ENCODE measurements around the gene ZNF74. TPM values are rescaled to one million over a fixed set of nuclear protein-coding genes. Genes with fewer than 3 reads are reported as not detected.

Gene ZNF74
- total and polyA plus RNA-seq, 10 of the 15 experiments (the other 5 are each of a cell fraction or from before 2014, with no cell fraction given) = 0.37 to 9.3 (median 5.1) TPM

DNA sequence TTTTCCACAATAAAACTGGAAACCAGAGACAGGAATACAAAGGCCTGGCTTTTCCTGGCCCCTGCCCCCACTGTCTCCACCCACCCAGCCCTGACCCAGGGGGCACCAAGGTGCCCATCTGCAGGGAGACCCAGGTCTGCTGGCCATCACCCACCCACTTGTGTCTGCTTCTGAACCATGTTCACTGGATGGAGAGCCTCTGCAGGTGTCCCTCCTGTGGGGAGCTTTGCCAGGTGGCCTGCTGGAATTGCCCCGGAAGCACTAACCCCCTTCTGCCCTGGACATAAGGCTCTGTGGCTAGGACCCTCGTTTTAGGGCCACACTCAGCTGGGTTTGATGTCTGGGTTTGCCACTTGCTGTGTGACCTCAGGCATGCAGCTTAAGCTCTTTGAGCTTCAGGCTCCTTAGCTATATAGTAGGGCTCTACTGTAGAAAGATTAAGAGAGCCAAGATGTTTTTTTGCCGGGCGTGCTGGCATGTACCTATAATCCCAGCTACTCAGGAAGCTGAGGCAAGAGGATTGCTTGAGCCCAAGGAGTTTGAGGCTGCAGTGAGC lies 39.8 kb downstream of the ZNF74 start:
- H3K79me2 ChIP-seq (ENCODE audit: control insufficient read depth, insufficient read depth, low read length) = no peaks in the 10 kb centered on the region
- H3K27me3 ChIP-seq (replicated peaks in 1 of 2; ENCODE audit: control insufficient read depth in 2 of 2, insufficient read depth in 2 of 2, low read length in 1 of 2) = peaks cover 14 to 26% of the 10 kb centered on the region in 2 experiments
- H4K20me1 ChIP-seq (ENCODE audit: control insufficient read depth, insufficient read depth) = no peaks in the 10 kb centered on the region; the same call in 1 of the 2 replicates
- H3K4me1 ChIP-seq (ENCODE audit: control insufficient read depth, insufficient read depth, low read length) = peaks cover 8% of the 10 kb centered on the region
- H3K27ac ChIP-seq (ENCODE audit: control insufficient read depth, insufficient read depth) = no peak overlapping the region
- ATAC-seq = no peak
- H3K36me3 ChIP-seq (ENCODE audit: control insufficient read depth in 2 of 2, insufficient read depth in 2 of 2, low read length in 1 of 2) = no peaks in the 10 kb centered on the region
- ChIA-PET CTCF (interaction anchor here (1.2 kb wide), 1 partner anchor 20 kb away, joined by 3 read pairs; no protein-coding TSS in a partner anchor), SMC1A (ENCODE audit: uncharacterized antibody, unreplicated experiment) (no interaction called here), RAD21 (ENCODE audit: unreplicated experiment) (no interaction called here), POLR2A (no interaction called here)
- no peak for DNase-seq (ENCODE audit: low read depth, low spot score)
- no TSS peak for BruUV-seq (replicated peaks)
- H3K4me2 ChIP-seq (ENCODE audit: control insufficient read depth, insufficient read depth) = no peak overlapping the region
- FAIRE-seq = no peak
- H3K9ac ChIP-seq (ENCODE audit: control insufficient read depth, insufficient read depth, low read length) = no peak overlapping the region
- H2AFZ ChIP-seq (ENCODE audit: control insufficient read depth, low read depth, low read length) = no peak overlapping the region
- WGBS (ENCODE audit: insufficient coverage, insufficient replicate concordance, low lambda C conversion rate, missing lambda C conversion rate) = 53% methylated on average over 4 of the region's 4 CpGs
- no peak overlapping the region for H3K4me3 ChIP-seq
- in situ Hi-C loops (cut with MboI) (no loop called here), intact Hi-C loops (cut with micrococcal nuclease; ENCODE audit: unreplicated experiment) (no loop called here)
- H3K9me3 ChIP-seq (replicated peaks; ENCODE audit: control insufficient read depth, insufficient read depth, low read length) = no peaks in the 10 kb centered on the region
- TF ChIP-seq, protein P1, sequence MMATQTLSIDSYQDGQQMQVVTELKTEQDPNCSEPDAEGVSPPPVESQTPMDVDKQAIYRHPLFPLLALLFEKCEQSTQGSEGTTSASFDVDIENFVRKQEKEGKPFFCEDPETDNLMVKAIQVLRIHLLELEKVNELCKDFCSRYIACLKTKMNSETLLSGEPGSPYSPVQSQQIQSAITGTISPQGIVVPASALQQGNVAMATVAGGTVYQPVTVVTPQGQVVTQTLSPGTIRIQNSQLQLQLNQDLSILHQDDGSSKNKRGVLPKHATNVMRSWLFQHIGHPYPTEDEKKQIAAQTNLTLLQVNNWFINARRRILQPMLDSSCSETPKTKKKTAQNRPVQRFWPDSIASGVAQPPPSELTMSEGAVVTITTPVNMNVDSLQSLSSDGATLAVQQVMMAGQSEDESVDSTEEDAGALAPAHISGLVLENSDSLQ (IDR thresholded peaks at IDR 0.05) = no peak
- TF ChIP-seq GATAD2B (conservative IDR thresholded peaks at IDR 0.05; ENCODE audit: low read depth) = no peak

DNA sequence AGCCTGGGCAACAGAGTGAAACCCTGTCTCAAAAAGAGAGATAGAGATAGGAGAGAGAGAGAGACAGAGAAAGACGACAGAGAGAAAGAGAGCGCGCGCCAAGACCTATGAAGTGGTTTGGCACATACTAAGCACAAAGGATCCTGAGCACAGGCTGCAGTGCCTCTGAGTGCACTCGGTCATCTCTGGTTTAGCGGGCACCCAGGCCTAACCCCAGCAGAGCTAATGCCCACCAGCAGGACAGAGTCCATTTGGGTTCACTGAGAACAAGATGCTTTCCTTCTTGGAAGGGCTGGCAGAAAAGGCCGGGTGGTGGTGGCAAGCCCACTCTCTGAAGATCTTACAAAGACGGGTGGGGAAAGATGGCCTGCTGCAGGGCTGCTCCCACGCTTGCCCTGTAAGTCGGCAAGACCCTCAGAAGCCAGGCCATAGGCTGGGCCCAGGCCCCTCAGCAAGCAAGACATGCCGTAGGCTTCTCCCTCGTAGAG lies 40.4 kb downstream of the ZNF74 start:
- H2AFZ ChIP-seq (ENCODE audit: control insufficient read depth, low read depth, low read length) = no peak overlapping the region
- no peak overlapping the region for H3K4me2 ChIP-seq (ENCODE audit: control insufficient read depth, insufficient read depth)
- DNase-seq (ENCODE audit: low read depth, low spot score) = no peak
- no peaks in the 10 kb centered on the region; the same call in 1 of the 2 replicates for H4K20me1 ChIP-seq (ENCODE audit: control insufficient read depth, insufficient read depth)
- no peak overlapping the region for H3K27ac ChIP-seq (ENCODE audit: control insufficient read depth, insufficient read depth)
- POLR2A ChIA-PET = no interaction called here
- WGBS (ENCODE audit: insufficient coverage, insufficient replicate concordance, low lambda C conversion rate, missing lambda C conversion rate) = 57% methylated on average over 12 of the region's 12 CpGs
- no peaks in the 10 kb centered on the region for H3K36me3 ChIP-seq (ENCODE audit: control insufficient read depth in 2 of 2, insufficient read depth in 2 of 2, low read length in 1 of 2)
- no peaks in the 10 kb centered on the region for H3K9me3 ChIP-seq (replicated peaks; ENCODE audit: control insufficient read depth, insufficient read depth, low read length)
- no peak for ATAC-seq
- H3K79me2 ChIP-seq (ENCODE audit: control insufficient read depth, insufficient read depth, low read length) = no peaks in the 10 kb centered on the region
- CTCF ChIA-PET = interaction anchor here (1.2 kb wide), 1 partner anchor 20 kb away, joined by 3 read pairs; no protein-coding TSS in a partner anchor
- BruUV-seq (replicated peaks) = no TSS peak
- intact Hi-C loops (cut with micrococcal nuclease; ENCODE audit: unreplicated experiment) (no loop called here), in situ Hi-C loops (cut with MboI) (no loop called here)
- SMC1A ChIA-PET (ENCODE audit: uncharacterized antibody, unreplicated experiment) = no interaction called here
- H3K4me3 ChIP-seq = no peak overlapping the region
- H3K27me3 ChIP-seq (replicated peaks in 1 of 2; ENCODE audit: control insufficient read depth in 2 of 2, insufficient read depth in 2 of 2, low read length in 1 of 2) = peaks cover 14 to 26% of the 10 kb centered on the region in 2 experiments
- RAD21 ChIA-PET (ENCODE audit: unreplicated experiment) = no interaction called here
- H3K9ac ChIP-seq (ENCODE audit: control insufficient read depth, insufficient read depth, low read length) = no peak overlapping the region
- H3K4me1 ChIP-seq (ENCODE audit: control insufficient read depth, insufficient read depth, low read length) = peaks cover 5% of the 10 kb centered on the region
- FAIRE-seq = no peak
- TF ChIP-seq HDAC2 (IDR thresholded peaks at IDR 0.05) (no peak), POLR2A (IDR thresholded peaks at IDR 0.05; ENCODE audit: low read depth, low read length) (no peak), EGR1 (IDR thresholded peaks at IDR 0.05; ENCODE audit: borderline replicate concordance in 1 of 2, low read depth in 2 of 2, low read length in 2 of 2) (no peak), ETV6 (conservative IDR thresholded peaks at IDR 0.05 in 1 of 2, IDR thresholded peaks at IDR 0.05 in 1 of 2; ENCODE audit: borderline replicate concordance in 1 of 2, low read depth in 1 of 2) (no peak), GABPA (IDR thresholded peaks at IDR 0.05; ENCODE audit: low read depth) (no peak), SMAD5 (IDR thresholded peaks at IDR 0.05; ENCODE audit: low read depth) (no peak), ZBTB33 (IDR thresholded peaks at IDR 0.05) (no peak)
